Measurements from ENCODE around the gene SAFB.
"Not testable (repeated sequence)": the region's sequence is repeated elsewhere in the genome, so short reads cannot be mapped to it uniquely, and the experiment has no call there.

The SAFB gene

DNA sequence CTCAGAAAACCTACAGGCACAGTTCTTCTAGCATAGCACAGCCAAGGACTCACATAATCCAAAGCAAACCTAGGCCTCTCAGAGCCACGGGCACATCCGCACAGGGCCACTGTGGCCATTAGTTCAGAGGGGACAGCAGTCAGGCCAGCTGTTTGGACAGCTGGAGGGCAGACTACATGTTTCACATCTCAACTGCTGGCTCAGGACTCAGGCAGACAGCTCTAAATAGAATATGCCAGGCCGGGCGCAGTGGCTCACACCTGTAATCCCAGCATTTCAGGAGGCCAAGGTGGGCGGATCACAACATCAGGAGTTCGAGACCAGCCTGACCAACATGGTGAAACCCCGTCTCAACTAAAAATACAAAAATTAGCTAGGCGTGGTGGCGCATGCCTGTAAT lies 27.1 kb upstream of the SAFB start:
- no peak for DNase-seq

- DNase-seq = no peak
Observed at GRCh38 chr19:5600797-5601196, 22.1 kb upstream of the SAFB start.

GRCh38 chr19:5603626-5604025 lies 19.3 kb upstream of the SAFB start:
- no peak for DNase-seq

DNA sequence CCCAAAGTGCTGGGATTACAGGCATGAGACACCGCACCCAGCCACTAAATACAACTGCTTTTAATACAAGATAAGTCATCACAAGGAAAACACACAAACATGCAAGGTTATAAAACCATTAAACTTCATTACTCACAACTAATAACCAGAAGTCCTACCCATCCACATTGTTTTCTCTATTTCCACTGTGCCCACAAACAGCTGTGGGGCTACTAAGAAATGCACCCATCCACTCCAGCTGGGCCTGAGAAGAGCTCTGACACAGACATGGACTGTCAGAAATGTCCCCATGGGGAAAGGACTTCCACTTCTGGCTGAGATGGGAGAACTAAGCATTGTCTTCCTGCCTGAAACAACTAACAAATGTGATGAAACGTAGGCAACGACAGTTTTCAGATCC lies 17.5 kb upstream of the SAFB start:
- DNase-seq = no peak

DNA sequence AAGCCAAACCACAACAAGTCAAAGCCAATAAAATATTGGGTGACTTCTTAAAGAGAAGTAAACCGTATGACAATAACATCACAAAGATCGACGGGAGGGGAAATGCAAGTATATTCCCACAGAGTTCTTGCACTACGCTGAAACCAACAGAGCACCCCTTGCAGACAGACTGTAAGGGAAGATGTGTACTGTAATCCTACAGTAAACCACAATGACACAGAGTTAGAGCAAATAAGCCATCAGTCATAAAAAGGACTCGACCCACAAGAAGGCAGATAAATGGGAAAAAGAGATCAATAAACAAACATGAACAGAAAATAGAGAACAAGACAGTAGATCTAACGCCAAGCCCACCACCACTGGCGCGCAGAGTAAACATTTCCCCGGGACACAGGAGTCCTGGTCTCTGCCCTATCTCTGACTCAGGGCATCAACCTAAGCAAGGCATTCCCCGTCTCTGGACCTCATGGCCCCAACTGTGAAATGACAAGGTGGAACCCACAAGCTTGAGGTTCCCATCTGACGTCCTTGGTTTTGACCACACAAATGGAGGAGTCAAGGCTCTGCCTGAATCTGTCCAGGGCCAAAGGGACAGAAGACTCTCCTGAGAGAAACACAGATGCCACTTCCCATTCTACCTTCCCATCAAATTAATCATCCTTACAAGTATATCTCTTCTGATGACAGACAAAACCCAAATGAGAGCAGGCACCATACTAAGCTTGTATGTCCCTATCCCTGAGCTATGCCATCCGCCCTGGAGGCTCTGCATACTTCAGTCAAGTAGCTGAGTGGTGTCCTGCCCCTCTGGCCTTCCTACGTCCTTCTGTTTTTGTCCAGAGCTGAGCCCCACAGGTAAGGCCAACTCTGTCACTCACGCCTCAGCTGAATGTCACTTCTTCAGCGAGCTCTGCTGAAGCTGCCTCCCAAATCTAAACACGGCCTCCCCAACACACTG lies 15.3 kb upstream of the SAFB start:
- DNase-seq = no peak

DNA sequence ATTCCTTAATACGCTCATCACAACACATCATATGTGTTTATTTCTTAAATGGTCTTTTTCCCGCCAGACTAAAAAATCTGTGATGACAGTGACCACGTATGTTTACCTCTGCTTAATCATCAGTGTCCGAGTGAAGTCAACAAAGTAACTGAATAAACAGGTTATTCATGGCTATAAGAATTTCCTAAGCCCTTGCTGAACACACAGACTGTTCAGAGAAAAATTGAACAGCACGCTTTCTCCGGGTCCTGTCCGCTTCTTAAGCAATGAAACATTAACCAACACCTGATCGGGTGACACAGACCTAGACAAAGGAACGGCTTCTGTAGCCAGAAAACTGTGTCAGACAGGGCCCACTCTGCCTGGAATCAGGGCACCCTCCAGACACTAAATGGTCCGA lies 14.6 kb upstream of the SAFB start:
- DNase-seq = no peak

DNA sequence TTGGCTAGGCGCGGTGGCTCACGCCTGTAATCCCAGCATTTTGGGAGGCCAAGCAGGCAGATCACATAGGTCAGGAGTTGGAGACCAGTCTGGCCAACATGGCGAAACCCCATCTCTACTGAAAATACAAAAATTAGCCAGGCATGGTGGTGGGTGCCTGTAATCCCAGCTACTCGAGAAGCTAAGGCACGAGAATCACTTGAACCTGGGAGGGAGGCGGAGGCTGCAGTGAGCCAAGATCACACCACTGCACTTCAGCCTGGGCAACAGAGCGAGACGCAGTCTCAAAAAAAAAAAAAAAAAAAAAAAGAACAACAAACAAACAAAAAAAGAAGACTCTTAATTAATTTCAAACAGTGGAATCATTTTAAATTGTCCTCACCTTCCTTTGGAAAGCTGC lies 14.1 kb upstream of the SAFB start:
- not testable (repeated sequence) for DNase-seq

- no peak for DNase-seq
Observed at GRCh38 chr19:5609881-5610448, 12.9 kb upstream of the SAFB start.

DNA sequence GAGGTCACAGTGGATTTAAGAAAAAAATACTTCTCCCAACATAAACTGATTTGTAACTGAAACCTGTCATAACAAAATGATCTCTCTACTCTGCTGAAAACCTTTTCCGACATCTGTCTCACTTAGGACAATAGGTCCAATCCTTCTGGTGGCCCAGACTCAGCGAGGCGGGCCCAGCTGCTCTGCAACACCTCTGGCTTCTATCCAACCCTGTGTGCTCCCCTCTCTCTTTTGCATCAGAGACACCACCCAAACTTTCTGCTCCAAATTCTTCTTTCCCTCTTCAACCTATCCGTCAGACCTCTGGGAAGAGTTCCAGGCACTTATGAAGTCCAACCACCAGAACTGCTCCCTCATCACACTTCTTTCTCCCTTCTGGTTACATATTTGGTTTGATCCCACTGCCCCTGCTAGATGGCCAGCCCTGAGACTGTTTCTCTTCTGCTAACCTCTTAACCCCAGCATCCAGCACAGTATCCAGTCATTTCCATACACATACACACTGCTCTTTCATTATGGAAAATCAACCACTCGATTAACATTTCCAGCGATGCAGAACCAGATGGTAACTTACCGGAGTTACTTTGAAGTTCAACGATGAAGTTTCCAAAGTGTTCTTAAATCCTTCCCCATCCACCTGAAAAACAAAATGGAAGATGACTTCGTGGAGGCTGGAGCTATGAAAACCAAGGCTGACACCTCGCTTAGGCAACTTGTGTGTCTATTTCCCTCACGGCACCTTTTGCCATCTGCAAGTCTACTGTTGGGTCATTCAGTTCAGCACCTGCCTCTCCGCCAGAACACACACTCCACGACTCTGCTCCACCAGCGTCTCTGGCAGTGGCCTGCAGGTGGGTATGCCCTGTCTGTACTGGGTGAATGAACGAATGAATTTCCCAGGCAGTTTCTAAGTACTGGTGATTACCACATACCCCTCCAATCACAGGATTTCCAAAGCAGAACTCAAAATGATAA lies 9.7 kb upstream of the SAFB start:
- DNase-seq = no peak

- no peak for DNase-seq
Observed at GRCh38 chr19:5615756-5616327, 7.0 kb upstream of the SAFB start.

- DNase-seq = no peak
Observed at GRCh38 chr19:5617080-5617479, 5.8 kb upstream of the SAFB start.

DNA sequence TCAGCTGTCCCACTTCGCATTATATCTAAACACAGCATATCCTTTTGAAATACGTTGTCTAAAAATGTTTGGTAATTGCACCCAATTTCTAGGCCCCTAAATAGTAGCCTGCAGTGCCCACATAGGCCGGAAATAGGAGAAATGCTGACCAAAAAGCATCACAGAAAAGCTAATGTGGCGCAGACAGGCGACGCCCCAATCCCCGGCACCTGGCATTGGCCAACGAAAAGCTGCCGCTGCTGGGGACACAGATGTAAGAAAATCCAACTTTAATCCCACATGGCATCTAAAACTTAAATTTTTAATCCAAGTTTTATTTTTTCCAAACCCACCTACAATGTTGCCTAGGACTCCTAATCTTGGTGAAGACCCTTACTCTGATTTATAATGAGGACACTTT lies 4.3 kb upstream of the SAFB start:
- no peak for DNase-seq

- DNase-seq = no peak
Observed at GRCh38 chr19:5619946-5620345, 2.9 kb upstream of the SAFB start.

DNA sequence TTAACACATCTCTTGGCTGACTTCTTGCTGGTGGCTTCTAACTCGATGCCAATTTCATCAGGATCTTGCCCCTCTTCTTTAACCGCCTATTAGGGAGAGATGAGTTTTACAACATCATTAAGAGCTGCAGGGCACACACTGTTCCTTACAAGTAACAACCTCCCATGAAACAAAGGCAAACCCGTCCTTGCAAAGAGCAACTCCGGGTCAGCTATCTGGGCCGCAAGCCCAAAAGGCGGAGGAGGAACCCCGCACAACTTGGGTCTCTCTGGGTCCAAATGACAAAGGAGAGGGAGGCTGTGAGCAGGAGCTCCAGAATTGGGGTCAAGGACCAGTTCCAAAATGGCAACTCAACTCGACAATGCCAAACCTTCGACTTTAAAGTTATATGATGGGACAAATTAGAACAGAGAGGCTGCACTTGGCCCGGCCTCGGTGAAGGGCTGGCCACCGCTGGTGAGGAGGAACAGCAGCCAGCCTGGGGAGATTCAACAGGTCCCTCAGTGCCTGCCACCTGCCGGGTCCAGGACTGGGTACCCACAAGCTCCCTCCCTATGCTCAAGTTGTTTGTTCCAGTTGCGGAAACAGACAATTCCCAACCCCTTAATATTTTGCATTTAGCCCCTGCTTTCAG lies 1.5 kb upstream of the SAFB start:
- no peak for DNase-seq

- no peak for DNase-seq
Observed at GRCh38 chr19:5621945-5622464, 878 bp upstream of the SAFB start.

- DNase-seq = no peak
Observed at GRCh38 chr19:5623397-5624017, 624 bp downstream of the SAFB start.

DNA sequence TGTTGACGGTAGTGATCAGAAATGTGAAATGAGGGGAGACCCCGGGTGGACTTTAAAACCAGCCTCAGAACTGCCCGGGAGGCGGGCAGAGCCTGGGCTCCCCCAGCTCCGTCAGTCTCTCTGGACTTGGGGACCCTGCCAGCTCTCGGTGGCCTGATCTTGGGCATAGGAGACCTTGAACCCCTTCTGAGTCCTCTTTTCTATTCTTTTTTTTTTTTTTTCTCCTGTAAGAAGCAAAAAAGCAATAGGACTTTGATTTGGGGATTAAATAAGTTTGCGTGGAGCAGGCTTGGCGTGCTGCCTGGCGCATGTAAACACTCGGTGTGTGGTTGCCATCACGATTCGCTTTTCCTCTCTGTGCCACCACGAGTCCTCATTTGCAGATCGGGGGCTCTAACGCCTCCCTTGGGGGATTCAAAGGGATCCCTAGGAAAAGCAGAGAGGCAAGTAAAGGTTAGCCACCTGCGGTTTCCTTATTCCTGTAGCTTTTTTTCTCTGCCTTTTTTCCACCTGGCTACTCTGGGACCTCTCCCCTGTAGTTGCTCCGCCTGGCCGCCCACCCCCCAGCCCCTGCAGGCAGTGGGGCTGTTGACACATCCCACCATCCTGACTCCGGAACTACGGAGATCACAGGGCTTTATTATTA lies 1.3 kb downstream of the SAFB start:
- DNase-seq = no peak

- DNase-seq = no peak
Observed at GRCh38 chr19:5624741-5625278, 1.9 kb downstream of the SAFB start.

DNA sequence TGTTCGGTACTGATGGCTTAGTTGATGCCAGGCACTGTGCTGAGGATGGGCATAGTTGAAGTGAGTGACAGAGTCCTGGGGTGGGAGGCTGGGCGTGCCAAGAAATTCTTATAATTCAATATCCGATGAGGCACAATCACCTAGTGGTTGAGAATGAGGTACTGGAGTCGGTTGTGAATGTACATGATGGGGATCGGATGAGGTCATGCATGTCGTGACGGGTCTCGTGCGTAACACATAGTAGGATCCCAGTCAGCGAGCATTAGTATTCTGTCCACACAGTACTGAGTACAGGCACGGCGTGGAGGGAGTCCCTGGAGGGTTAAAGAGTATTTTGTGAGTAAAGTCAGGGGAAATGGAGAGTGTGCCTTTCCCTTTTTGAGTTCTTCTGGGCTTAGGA lies 2.8 kb downstream of the SAFB start:
- no peak for DNase-seq

GRCh38 chr19:5627395-5627904 lies 4.6 kb downstream of the SAFB start:
- peak; percentile 17 for DNase-seq

GRCh38 chr19:5628461-5628860 lies 5.6 kb downstream of the SAFB start:
- DNase-seq = no peak

Data from NCI-H2227 treated with DMSO at 0.1 percent for 48 hours (cell line).